Left colon (tissue), 2 donors: Measurements from ENCODE around the gene RHOJ. TPM values are rescaled to one million over a fixed set of nuclear protein-coding genes. Genes with fewer than 3 reads are reported as not detected.
"Not testable (repeated sequence)": the region's sequence is repeated elsewhere in the genome, so short reads cannot be mapped to it uniquely, and the experiment has no call there.

ENCODE experiments used
- ATAC-seq: fragments of 200-7000 bp; cut with Tn5 transposase; one replicate; pipeline ENCODE4 v1.9.1; 2020; ENCODE audit warnings: mild to moderate bottlenecking, moderate library complexity
- DNase-seq, 2 donors: peaks; one replicate each; pipeline ENCODE4 v3.0.0-alpha.2; 2020
- intact Hi-C, 2 donors: fragments of 100-400 bp; cut with DNase I in 1 of 2; cut with micrococcal nuclease in 1 of 2; formaldehyde crosslinking; loops; one replicate each; pipeline versions ENCODE4 v1.11.2 to v1.14.0; 2022; cut with DNase I, micrococcal nuclease
- total RNA-seq, 2 donors: library from RNA; stranded (reverse); fragmentation: NEBNext Ultra II Directional; extraction: Animal tissue kit (Norgen Biotek cat#: 25700); gene quantifications; one replicate each; pipeline ENCODE4 v1.2.1, GENCODE V29; 2021
- donor health status: DM: no; HTN: no; CAD: no.
- donor health status: DM: yes; HTN: yes; CAD: no.

RHOJ gene
- total RNA-seq, 2 donors from 2014 or later, result 4.8 to 5.1 TPM

DNA sequence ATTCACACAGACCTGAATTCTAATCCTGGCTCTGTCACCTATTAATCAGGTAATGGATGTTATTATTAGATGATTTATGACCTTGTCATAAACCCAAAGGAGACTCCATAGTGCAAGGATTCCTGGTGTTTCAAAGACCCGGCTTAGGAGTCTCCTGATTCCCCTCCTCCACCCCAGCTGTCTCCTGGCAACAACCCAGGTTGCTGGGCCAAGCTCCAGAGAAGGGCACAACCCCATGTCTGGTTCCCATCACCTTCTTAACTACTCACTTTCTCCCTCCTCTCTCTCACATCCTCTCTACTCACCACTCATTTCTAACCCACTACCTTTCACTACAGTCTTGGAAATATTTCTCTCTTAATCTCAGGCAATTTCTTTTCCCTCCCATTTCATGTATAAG lies 41.6 kb downstream of the RHOJ start:
- intact Hi-C loops, result no loop called here
- ATAC-seq, result no peak
- DNase-seq, result peak; percentile 6 to 28

DNA sequence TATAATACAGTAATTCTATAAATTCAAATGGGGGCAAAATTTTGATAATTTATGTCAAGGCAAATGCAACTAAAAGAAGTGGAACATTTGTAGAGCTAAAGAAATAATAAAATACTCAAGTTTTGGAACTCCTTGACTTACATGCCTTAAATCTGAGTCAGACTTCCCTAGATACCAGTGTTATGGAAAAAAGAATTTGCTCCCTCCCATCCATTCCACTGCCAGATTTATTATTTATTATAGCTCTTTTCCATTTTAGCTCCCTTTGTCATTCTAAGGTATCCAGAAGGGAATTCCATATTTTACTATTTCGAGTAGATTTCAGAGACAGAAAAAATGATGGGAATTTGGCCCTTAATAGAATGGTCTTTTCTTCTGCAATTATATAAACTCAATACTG lies 44.0 kb downstream of the RHOJ start:
- intact Hi-C loops, result no loop called here
- ATAC-seq (no peak), DNase-seq (no peak)

DNA sequence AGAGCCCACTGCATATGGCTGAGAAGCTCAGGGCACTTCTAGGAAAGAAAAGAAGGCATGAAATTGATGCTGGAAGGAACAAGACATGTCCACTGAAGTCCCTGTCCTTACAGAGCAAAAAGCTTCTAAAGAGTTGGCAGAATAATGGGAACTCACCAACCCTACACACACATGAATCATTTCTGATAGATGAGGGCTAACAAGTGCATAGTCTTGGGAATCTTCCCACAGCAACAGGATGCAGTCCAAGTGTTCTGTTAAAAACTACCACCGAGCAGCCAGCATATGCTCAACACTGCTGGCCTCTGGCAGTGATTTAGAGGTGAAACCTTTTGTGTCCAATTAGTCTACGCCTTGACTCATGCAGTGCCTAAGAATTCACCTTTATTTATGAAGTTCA lies 44.8 kb downstream of the RHOJ start:
- no peak for DNase-seq
- no peak for ATAC-seq
- intact Hi-C loops, result no loop called here

DNA sequence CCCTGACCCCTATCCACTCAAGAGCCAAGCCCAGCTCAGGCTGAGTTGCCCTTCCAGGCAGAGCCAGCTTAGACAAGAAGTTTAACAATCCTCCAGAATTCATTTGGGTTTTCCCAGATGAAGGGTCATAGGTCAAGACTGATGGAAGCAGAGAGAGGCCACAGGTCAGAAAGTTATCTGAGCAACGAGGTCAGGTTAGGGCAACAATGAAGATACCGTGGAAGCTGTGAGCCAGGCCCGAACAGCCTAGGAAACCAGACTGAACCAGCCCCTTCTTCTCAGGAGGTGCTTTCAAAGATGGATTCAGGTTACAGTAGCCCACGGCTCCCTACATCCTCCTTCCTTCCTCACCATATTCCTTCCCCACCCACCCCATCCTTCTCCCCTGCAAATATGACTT lies 53.1 kb downstream of the RHOJ start:
- intact Hi-C loops, result no loop called here
- DNase-seq (no peak), ATAC-seq (no peak)

DNA sequence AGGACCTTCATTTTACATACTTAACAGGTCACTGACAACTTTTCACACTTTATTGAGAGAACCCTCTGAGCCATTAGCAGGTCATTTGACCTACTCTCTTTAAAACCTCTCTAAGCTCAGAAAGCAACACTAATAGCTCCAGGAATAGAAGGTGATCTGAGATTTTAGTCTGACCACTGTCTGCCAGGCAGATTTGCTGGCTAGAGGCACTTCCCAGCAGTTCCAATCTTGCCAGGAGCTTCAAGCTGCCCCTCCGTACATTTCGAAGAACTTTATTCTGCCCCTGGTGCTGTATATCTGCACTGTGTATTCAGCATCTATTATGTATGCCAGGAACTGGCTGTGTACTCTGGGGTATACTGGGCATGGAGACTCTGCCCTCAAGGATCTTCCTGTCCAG lies 58.2 kb downstream of the RHOJ start:
- DNase-seq, result no peak
- no peak for ATAC-seq
- intact Hi-C loops, result no loop called here

DNA sequence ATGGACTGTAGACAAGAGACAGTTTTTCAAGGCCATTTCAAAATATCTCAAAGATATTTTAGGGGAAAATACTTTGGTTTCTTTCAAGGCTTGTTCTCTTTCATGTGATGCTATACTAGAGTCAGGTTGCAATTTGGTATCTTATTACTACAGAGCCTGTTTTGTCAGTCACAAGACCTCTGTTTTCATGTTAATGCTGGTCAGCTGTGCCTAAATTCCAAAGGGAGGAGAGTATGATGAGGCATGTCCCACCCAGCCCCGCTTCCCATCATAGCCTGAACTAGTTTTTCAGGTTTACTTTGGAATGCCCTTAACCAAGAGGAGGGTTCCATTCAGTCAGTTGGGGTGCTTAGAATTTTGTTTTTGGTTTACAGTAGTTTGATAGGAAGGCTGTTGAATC lies 61.9 kb downstream of the RHOJ start:
- intact Hi-C loops, result no loop called here
- ATAC-seq (no peak), DNase-seq (no peak)

DNA sequence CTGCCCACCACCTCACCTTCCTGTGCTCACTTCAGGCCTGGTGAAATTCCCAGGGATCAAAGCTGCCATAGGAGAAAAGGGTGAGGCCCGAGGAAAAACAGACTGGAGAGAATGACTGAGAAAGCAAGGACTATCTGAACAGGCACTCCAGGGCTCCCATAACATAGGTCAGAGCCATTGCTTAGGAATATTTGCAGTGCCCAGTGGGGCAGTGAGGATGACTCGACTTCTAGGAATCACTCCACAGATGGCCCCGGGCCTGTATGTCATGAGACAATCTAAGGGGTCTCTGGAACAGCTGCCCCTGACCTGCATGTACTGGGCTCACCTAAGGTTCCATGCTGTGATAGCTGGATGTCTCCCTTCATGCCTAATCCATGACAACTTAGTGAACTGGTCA lies 62.9 kb downstream of the RHOJ start:
- ATAC-seq, result no peak
- DNase-seq, result no peak
- intact Hi-C loops, result no loop called here

DNA sequence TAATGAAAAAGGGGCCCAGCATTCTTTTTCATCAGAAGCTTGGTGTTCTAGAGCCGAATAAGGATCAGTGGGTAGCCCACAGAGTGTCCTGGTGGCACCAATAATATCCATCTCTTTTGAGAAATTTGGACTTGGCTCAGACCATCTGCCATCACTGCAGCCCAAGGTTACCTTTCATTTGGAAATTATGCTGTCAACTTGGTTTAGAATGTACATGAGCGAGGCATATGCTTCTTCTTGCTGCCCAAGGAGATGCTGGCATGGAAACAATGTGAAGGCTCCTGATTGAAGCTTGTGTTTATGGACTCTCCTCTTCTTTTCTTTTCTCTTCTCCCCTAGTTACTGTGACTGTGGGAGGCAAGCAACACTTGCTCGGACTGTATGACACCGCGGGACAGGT lies 64.5 kb downstream of the RHOJ start:
- no peak for DNase-seq
- intact Hi-C loops, result no loop called here
- ATAC-seq, result no peak

DNA sequence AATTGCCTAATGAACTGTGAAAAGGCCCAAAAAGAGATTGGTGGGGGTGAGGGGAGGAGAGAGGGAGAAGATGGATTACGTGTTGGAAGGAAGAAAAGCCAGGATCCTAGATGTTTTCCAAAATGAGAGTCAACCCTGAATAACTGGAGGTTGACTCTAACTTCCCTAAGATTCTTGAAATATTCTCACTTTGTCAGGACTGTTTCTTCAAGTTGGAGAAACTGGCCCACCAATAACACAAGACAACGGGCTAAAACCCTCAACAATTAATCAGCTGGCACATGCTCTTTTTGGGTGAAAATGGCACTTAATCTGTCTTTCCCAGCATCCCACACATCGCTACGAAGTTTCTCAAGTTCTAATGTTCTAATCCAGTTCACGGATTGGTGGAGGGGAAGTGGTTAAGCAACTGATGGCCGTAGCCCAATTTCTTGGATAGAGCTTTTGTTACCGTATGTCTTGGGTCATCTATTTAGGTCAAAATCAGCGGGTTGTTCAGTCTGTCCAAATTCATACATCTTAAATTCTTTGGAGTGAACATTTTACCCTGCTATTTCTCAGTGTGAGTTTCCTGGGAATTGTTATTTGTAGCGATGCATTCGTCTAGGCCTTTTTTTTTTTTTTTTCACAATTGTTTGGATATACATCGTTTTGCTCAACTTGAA lies 65.5 kb downstream of the RHOJ start:
- no peak for ATAC-seq
- intact Hi-C loops, result loop anchor here in 1 of 2 donors (10.0 kb wide), 1 partner anchor 1095 kb away; no protein-coding TSS in a partner anchor
- no peak for DNase-seq

DNA sequence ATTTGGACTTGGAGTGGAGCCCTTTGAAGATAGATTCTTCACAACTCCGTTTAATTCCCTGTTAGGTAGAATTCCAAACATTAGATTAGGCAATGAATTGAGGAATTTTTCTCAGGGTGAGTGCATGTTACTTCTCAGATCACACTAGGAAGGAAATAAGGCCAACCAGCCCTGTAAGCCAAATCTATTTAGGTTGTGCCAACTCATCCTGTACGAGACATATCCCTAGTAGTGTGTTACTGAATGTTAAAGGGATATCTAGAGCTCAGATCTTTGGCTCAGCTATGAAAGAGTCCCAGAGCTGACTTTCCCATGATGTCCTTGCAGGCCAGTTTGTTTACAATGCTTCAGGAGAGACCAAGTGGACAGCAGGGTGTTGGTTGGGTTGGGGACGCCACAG lies 68.9 kb downstream of the RHOJ start:
- intact Hi-C loops, result loop anchor here in 1 of 2 donors (10.0 kb wide), 1 partner anchor 1098 kb away; no protein-coding TSS in a partner anchor
- no peak for DNase-seq
- no peak for ATAC-seq

DNA sequence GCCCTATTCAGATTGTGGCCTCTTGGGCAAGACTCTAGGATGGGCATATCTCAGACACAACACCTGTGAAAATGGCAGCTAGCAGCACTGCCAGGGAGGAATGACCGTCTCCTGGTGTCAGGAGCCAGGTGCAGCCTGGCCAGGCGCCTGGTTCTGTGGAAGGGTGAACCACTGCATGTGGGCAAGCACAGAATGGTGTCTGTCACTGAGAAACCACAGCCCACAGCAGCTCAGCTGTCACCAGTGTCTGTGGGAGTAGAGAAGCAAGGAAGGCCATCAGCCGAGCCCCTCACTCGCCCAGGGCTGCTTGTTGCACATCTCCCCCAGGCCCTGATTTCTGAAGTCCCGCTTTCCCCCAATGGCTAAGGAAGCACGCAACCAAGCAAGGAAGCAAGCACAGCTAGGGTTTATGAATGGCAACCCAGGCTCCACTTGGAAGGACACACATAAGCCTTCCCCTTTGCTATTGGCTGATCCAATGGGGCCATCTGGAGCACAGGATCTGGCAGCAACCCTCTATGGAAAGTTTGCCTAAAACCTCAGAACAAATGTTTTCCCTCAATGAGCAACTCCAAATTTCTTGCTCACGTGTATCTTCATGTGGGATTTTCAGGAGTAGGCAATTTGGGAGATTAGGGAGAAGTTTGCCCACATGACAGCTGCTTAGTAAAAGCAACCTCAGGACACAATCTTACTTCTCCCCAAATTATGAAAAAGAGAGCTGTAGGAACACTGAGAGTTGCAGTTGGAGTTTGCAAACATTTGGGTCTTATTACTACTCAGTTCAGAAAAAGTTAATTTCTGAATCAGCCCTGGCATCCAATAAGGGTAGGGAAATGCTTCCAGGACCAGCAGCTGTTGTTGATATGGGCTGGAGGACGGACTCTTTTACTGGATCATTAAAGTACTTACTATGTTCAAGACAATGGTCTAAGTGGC lies 69.7 kb downstream of the RHOJ start:
- ATAC-seq, result no peak
- intact Hi-C loops, result loop anchor here in 1 of 2 donors (10.0 kb wide), 1 partner anchor 1099 kb away; no protein-coding TSS in a partner anchor
- peak in 1 of 2 donors; percentile 28 for DNase-seq

DNA sequence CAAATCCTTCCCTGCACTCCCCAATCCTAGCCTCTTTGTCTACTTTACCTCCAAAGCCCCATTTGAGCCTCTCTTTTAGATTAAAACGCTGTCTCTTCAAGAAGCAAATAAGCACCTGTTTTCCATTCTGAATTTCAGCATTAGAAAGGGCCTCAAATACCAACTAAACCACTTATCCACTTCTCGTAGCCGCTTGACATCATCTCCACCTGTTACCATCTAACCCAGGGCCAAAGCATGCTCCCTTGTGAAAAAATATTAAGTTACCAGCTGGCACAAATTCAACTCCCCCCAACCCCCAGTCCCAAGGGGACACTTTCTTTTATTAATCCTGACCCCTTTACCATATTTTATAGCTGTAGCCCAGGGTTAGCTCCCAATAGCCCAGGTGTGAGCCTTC lies 71.4 kb downstream of the RHOJ start:
- ATAC-seq (no peak), DNase-seq (no peak)
- intact Hi-C loops, result loop anchor here in 1 of 2 donors (2.0 to 10.0 kb wide), 2 partner anchors 99 to 1101 kb away; no protein-coding TSS in a partner anchor

DNA sequence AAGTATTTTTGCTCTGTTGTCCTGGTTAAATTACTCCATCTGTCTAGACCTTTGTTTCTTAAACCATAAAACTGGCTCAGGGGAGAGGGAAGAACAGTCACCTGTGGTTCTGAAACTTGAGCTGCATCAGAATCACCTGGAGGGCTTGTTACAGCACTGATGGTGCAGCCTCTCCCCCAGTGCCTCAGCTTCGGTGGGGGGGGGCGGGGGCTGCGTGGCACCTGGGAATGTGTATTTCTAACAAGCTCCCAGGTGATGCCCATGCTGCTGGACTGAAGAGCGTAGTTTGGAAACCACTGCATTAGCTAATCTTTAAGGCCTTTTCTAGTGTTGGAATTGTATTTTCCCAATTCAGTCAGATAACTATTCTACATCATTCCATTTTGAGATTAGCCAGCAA lies 71.8 kb downstream of the RHOJ start:
- ATAC-seq, result no peak
- intact Hi-C loops, result loop anchor here in 1 of 2 donors (2.0 to 10.0 kb wide), 2 partner anchors 99 to 1101 kb away; no protein-coding TSS in a partner anchor
- DNase-seq, result no peak

DNA sequence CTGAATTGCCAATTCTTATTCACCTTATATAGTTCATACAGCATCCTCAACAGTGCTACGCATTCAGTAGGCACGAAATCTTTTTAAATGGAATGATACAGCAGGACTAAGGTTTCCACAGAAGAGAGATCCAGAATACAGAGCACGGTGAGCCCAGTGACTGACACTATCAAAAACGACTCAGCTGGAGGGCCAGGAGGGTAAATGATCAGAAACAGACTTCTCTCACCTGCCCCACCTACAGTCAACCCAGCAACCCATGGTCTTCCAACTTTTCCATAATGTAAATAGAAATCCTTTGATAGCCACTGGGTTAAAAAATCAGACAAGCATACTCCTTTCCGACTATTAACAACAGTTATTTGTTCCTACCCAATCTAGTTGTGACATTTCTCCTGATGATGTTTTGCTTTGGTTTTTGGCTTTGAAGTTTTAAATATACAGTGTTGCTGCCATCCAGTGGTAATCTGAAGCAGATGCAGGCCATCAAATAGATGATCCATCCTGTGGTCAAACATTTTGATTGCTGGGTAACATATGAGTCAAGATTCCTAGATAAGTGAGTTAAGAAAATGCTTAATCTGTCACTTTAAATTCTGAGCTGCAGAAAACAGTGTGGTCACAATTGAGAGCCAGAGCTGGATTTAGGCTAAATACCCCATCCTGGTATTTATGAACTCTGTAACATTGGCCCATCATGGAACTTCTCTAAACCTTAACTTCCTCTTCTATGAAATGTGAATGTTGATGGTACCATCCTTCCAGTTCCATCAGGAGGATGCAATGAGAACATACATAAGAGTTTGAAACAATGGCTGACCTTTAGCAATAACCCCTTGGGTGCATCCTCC lies 72.5 kb downstream of the RHOJ start:
- intact Hi-C loops, result loop anchor here in 1 of 2 donors (2.0 to 10.0 kb wide), 2 partner anchors 100 to 1102 kb away; no protein-coding TSS in a partner anchor
- DNase-seq (no peak), ATAC-seq (peak; percentile 42)

DNA sequence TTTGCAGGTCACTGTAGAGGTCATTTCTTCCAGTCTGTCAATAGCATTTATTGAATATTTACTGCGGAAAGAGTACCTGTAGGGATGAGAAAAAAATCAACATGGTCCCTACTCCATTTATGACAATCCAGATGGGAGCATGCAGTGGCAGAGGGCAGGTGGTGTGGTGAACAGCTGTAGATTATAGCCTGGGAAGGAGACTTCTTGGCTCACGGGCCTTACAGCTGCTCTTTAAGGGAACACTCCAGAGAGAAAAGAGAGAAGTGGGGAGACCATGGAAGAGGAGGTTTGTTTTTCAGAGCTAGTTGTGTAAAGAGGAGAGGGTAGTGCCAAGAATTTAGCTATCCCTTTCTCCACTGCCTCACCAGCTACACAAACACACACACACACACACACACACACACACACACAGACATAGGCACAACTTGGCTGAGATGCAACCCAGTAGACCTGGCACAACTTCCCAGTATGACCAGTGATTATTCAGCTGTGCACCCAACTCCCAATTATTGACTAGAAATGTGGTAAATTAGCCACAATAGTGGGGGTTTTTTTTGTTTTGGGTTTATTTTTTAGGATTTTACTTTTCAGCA lies 73.4 kb downstream of the RHOJ start:
- intact Hi-C loops, result loop anchor here in 1 of 2 donors (2.0 to 10.0 kb wide), 2 partner anchors 101 to 1103 kb away; no protein-coding TSS in a partner anchor
- DNase-seq (no peak), ATAC-seq (no peak)

DNA sequence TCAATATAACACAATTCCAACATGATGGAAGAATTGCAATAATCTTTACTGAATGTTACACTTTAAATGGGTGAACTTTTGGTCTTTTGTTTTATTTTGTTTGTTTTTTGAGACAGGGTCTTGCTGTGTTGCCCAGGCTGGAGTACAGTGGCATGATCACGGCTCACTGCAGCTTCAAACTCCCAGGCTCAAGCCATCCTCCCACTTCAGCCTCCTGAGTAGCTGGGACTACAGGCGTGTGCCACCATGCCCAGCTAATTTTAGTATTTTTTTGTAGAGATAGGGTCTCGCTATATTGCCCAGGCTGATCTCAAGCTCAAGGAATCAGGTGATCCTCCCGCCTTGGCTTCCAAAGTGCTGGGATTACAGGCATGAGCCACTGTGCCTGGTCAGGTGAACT lies 75.7 kb downstream of the RHOJ start:
- not testable (repeated sequence) for ATAC-seq, DNase-seq
- intact Hi-C loops, result loop anchor here in 1 of 2 donors (10.0 kb wide), 1 partner anchor 1105 kb away; no protein-coding TSS in a partner anchor

DNA sequence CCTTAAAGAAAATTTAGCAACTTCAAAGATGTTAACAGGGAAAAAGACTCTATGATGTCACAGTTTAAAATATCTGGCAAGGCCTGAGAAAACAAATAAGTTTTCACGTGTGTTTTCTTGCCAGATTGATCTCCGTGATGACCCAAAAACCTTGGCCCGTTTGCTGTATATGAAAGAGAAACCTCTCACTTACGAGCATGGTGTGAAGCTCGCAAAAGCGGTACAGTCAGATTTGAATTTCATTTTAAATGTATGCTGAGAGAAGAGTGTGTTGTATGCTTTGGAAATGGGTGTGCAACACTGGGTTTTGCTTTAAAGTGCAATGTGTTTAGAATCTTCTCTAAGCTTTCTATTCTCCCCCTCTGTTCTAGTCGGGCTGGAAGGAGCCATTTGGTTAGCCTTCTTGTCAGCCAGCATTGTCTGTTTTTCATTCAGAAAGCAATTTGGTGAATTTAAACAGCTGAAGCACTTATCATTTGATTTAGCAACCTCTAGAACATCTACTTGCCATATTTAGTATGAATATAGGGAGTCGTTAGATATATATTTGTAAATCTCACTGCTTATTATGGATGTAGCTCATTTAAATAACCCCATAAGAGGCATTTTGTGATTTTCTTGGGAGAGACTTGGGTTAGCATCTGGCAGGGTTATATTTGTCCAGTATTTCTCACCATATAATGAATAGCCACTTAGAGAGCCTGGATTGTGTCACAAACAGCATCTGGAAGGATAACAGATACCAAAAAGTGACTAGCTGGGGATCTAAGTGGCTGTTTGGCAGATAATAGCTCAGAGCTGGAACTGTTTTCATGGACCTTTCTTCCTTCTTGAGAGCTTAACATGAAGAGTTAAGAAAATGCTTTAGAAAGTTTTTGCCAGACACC lies 79.0 kb downstream of the RHOJ start:
- DNase-seq, result no peak
- intact Hi-C loops, result no loop called here
- no peak for ATAC-seq
